HEK293 (cell line): ENCODE results near the gene CACNA1B.

Experiments
- CTCF ChIA-PET: fragments of 350-600 bp; formaldehyde crosslinking; extraction: SDS; loops from one replicate; lab custom pipeline; 2021; ENCODE audit warnings: antibody characterized with exemption; lab: Yijun Ruan, JAX
- POLR2A ChIA-PET: fragments of 300-600 bp; formaldehyde crosslinking; extraction: SDS; loops from one replicate; lab custom pipeline; 2020; ENCODE audit warnings: antibody characterized with exemption, inconsistent platforms; lab: Yijun Ruan, JAX
- H3K27ac ChIP-seq: fragments of 200-500 bp; sonication (Bioruptor generic); 2 replicates; pipeline ENCODE4 v1.5.1; 2014; ENCODE audit warnings: low read depth, low read length, control low read depth, inconsistent platforms; ENCODE audit errors: extremely low read depth
- H3K36me3 ChIP-seq, 2 experiments: fragments of 200-500 bp in 1 of 2; sonication (Bioruptor generic) in 1 of 2; 1 replicate in 1 of 2; 2 replicates in 1 of 2; pipeline ENCODE4 v1.5.1; 2014 to 2017; ENCODE audit warnings: inconsistent platforms in 2 of 2, low read length in 2 of 2; ENCODE audit not compliant: control insufficient read depth in 2 of 2, insufficient read depth in 1 of 2
- H3K4me1 ChIP-seq: fragments of 200-500 bp; sonication (Bioruptor generic); 2 replicates; pipeline ENCODE4 v1.5.1; 2014; ENCODE audit warnings: mild to moderate bottlenecking, low read length, inconsistent platforms; ENCODE audit not compliant: control insufficient read depth, insufficient read depth
- H3K4me3 ChIP-seq: 2 replicates; pipeline ENCODE4 v1.5.1; 2011; ENCODE audit warnings: low read depth, mild to moderate bottlenecking, control low read depth, low read length, moderate library complexity
- H3K9me3 ChIP-seq: fragments of 200-500 bp; sonication (Bioruptor generic); 2 replicates; pipeline ENCODE4 v1.5.1; 2014; ENCODE audit warnings: low read depth, low read length, inconsistent platforms; ENCODE audit not compliant: control insufficient read depth, insufficient read depth
- HOXD13 ChIP-seq: sonication (generic); formaldehyde crosslinking; IDR thresholded peaks from 2 replicates; pipeline ENCODE4 v1.8.0; 2022; ENCODE audit warnings: missing genetic modification reagents, borderline replicate concordance
- MEIS1 ChIP-seq: sonication (generic); formaldehyde crosslinking; IDR thresholded peaks from 2 replicates; pipeline ENCODE4 v1.8.1; 2022; ENCODE audit warnings: missing genetic modification reagents, mild to moderate bottlenecking, borderline replicate concordance
- SP7 ChIP-seq: fragments of 450-650 bp; formaldehyde crosslinking; IDR thresholded peaks from 2 replicates; pipeline ENCODE4 v1.5.1; 2016; ENCODE audit warnings: missing biosample characterization, missing genetic modification characterization
- WT1 ChIP-seq: fragments of 450-650 bp; formaldehyde crosslinking; IDR thresholded peaks from 2 replicates; pipeline ENCODE4 v1.5.1; 2016; ENCODE audit warnings: missing biosample characterization, missing genetic modification characterization
- YY1 ChIP-seq: fragments of 450-650 bp; formaldehyde crosslinking; IDR thresholded peaks from 2 replicates; pipeline ENCODE4 v1.5.1; 2018; ENCODE audit warnings: missing biosample characterization, missing genetic modification characterization
- ZBTB1 ChIP-seq: fragments of 450-650 bp; formaldehyde crosslinking; IDR thresholded peaks from 2 replicates; pipeline ENCODE4 v1.5.1; 2016; ENCODE audit warnings: missing biosample characterization, missing genetic modification characterization
- ZNF121 ChIP-seq: fragments of 450-650 bp; formaldehyde crosslinking; IDR thresholded peaks from 2 replicates; pipeline ENCODE4 v1.5.1; 2016; ENCODE audit warnings: missing biosample characterization, missing genetic modification characterization
- ZNF174 ChIP-seq: fragments of 450-650 bp; formaldehyde crosslinking; IDR thresholded peaks from 2 replicates; pipeline ENCODE4 v1.5.0; 2017; ENCODE audit warnings: missing biosample characterization, mild to moderate bottlenecking, missing genetic modification characterization
- ZNF214 ChIP-seq: fragments of 450-650 bp; formaldehyde crosslinking; IDR thresholded peaks from 2 replicates; pipeline ENCODE4 v1.5.1; 2017; ENCODE audit warnings: missing biosample characterization, mild to moderate bottlenecking, missing genetic modification characterization, borderline replicate concordance
- ZNF350 ChIP-seq: fragments of 450-650 bp; formaldehyde crosslinking; IDR thresholded peaks from 2 replicates; pipeline ENCODE4 v1.5.0; 2017; ENCODE audit warnings: missing biosample characterization, mild to moderate bottlenecking, missing genetic modification characterization
- ZNF423 ChIP-seq: fragments of 450-650 bp; formaldehyde crosslinking; IDR thresholded peaks from 2 replicates; pipeline ENCODE4 v1.5.1; 2016; ENCODE audit warnings: missing biosample characterization, missing genetic modification characterization
- ZNF600 ChIP-seq: fragments of 450-650 bp; formaldehyde crosslinking; IDR thresholded peaks from 2 replicates; pipeline ENCODE4 v1.5.1; 2016; ENCODE audit warnings: missing biosample characterization, missing genetic modification characterization
- ZNF664 ChIP-seq: fragments of 450-650 bp; formaldehyde crosslinking; IDR thresholded peaks from 2 replicates; pipeline ENCODE4 v1.5.1; 2016; ENCODE audit warnings: missing biosample characterization, missing genetic modification characterization
- ZNF677 ChIP-seq: fragments of 450-650 bp; IDR thresholded peaks from 2 replicates; pipeline ENCODE4 v1.5.0; 2018; ENCODE audit warnings: missing biosample characterization, mild to moderate bottlenecking, missing genetic modification characterization, moderate library complexity
- ZNF776 ChIP-seq: fragments of 450-650 bp; formaldehyde crosslinking; IDR thresholded peaks from 2 replicates; pipeline ENCODE4 v1.5.0; 2017; ENCODE audit warnings: missing biosample characterization, missing genetic modification characterization, borderline replicate concordance
- ZNF837 ChIP-seq: fragments of 450-650 bp; formaldehyde crosslinking; IDR thresholded peaks from 2 replicates; pipeline ENCODE4 v1.5.1; 2016; ENCODE audit warnings: missing biosample characterization, missing genetic modification characterization
- ZXDB ChIP-seq: fragments of 450-650 bp; formaldehyde crosslinking; IDR thresholded peaks from 2 replicates; pipeline ENCODE4 v1.5.1; 2016; ENCODE audit warnings: missing biosample characterization, missing genetic modification characterization
- TF ChIP-seq, protein P1 (sequence below): fragments of 450-650 bp; formaldehyde crosslinking; IDR thresholded peaks from 2 replicates; pipeline ENCODE4 v1.5.1; 2016; ENCODE audit warnings: missing biosample characterization, missing genetic modification characterization
- TF ChIP-seq, protein P2 (sequence below): fragments of 450-650 bp; formaldehyde crosslinking; IDR thresholded peaks from 2 replicates; pipeline ENCODE4 v1.5.1; 2016; ENCODE audit warnings: missing biosample characterization, missing genetic modification characterization
- TF ChIP-seq, protein P3 (sequence below): fragments of 450-650 bp; formaldehyde crosslinking; IDR thresholded peaks from 2 replicates; pipeline ENCODE4 v1.5.1; 2016; ENCODE audit warnings: missing biosample characterization, missing genetic modification characterization
- TF ChIP-seq, protein P4 (sequence below): fragments of 450-650 bp; formaldehyde crosslinking; IDR thresholded peaks from 2 replicates; pipeline ENCODE4 v1.5.1; 2016; ENCODE audit warnings: missing biosample characterization, missing genetic modification characterization
- TF ChIP-seq, protein P5 (sequence below): fragments of 450-650 bp; formaldehyde crosslinking; IDR thresholded peaks from 2 replicates; pipeline ENCODE4 v1.5.1; 2016; ENCODE audit warnings: missing biosample characterization, missing genetic modification characterization
- TF ChIP-seq, protein P6 (sequence below): fragments of 450-650 bp; formaldehyde crosslinking; IDR thresholded peaks from 2 replicates; pipeline ENCODE4 v1.5.1; 2016; ENCODE audit warnings: missing biosample characterization, missing genetic modification characterization, low read depth
- TF ChIP-seq, protein P7 (sequence below): fragments of 450-650 bp; formaldehyde crosslinking; IDR thresholded peaks from 2 replicates; pipeline ENCODE4 v1.5.1; 2016; ENCODE audit warnings: missing biosample characterization, missing genetic modification characterization

The CACNA1B gene

DNA sequence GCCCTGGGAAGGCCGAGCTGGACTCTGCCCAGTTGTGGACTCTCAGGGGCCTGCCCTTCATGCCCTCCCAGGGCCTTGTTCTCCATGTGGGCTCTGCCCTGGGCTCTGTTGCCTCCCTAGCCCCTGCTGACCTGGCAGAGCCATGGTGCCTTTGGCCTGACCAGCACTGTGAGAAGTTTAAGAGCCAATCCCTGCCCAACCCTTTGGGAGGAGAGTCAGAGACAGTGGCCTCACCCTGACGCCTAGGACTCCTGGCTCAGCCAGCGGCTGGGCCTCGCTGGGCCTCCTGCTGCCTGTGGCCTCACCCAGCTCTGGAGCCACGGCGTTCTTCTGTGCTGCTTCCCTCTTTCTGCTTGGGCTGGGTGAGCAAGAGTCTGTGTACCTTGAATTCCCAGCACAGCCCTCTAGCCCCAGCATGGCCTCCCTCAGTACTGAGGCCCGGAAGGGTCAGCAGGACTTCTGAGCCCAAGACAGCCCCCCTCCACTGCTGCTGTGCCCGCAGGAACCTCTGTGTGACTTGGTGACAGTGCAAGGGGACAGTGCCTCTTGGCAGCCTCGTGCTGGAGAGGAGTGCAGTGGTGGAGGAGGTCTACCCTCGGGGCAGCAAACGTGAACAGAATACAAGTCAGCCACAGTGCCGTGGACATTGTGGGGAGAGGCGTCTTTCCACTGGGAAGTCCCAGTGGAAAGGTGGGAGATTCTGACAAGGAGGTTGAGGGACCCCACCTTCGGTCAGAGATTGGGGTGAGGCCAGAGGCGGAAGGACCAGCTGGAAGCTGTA is 97.4 kb downstream of the CACNA1B start (continued):
- TF ChIP-seq, protein P1, sequence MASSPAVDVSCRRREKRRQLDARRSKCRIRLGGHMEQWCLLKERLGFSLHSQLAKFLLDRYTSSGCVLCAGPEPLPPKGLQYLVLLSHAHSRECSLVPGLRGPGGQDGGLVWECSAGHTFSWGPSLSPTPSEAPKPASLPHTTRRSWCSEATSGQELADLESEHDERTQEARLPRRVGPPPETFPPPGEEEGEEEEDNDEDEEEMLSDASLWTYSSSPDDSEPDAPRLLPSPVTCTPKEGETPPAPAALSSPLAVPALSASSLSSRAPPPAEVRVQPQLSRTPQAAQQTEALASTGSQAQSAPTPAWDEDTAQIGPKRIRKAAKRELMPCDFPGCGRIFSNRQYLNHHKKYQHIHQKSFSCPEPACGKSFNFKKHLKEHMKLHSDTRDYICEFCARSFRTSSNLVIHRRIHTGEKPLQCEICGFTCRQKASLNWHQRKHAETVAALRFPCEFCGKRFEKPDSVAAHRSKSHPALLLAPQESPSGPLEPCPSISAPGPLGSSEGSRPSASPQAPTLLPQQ (tag by site-specific recombination), result no peak
- TF ChIP-seq ZNF600 (tag by site-specific recombination) (no peak), ZNF350 (tag by site-specific recombination) (no peak), ZNF677 (tag by site-specific recombination) (no peak), ZNF423 (no peak), ZNF664 (no peak), ZNF837 (tag by site-specific recombination) (no peak), ZNF214 (tag by site-specific recombination) (no peak)
- TF ChIP-seq, protein P2, sequence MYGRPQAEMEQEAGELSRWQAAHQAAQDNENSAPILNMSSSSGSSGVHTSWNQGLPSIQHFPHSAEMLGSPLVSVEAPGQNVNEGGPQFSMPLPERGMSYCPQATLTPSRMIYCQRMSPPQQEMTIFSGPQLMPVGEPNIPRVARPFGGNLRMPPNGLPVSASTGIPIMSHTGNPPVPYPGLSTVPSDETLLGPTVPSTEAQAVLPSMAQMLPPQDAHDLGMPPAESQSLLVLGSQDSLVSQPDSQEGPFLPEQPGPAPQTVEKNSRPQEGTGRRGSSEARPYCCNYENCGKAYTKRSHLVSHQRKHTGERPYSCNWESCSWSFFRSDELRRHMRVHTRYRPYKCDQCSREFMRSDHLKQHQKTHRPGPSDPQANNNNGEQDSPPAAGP, result no peak
- TF ChIP-seq, protein P3, sequence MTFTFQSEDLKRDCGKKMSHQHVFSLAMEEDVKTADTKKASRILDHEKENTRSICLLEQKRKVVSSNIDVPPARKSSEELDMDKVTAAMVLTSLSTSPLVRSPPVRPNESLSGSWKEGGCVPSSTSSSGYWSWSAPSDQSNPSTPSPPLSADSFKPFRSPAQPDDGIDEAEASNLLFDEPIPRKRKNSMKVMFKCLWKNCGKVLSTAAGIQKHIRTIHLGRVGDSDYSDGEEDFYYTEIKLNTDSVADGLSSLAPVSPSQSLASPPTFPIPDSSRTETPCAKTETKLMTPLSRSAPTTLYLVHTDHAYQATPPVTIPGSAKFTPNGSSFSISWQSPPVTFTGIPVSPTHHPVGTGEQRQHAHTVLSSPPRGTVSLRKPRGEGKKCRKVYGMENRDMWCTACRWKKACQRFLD (tag by site-specific recombination), result no peak

DNA sequence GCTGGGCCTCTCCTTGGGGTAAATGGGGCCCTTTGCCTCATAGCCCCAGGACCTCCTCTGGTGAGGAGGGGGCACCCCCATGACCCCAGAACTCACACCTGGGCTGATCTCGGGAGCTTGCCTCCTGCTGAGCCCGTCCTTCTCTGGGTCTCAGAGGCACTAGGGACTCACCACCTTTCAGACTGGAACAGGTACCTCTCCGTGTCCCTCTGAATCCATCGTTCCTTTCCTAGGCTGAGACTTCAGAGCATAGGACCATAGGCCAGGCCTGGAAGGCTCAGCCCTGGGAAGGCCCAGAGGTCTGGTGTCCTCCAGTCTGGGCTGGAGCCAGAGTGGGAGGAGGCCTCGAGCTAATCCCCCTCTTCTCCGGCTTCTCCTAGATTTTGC is 97.9 kb downstream of the CACNA1B start:
- POLR2A ChIA-PET, result no interaction called here
- no peaks in the 10 kb centered on the region for H3K9me3 ChIP-seq
- no peak overlapping the region for H3K27ac ChIP-seq
- CTCF ChIA-PET, result no interaction called here
- TF ChIP-seq HOXD13 (CRISPR knock-in tag), result no peak
- TF ChIP-seq ZNF776, result no peak
- no peak for TF ChIP-seq ZNF121 (tag by site-specific recombination)
- TF ChIP-seq, protein P4, sequence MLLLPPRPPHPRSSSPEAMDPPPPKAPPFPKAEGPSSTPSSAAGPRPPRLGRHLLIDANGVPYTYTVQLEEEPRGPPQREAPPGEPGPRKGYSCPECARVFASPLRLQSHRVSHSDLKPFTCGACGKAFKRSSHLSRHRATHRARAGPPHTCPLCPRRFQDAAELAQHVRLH (tag by site-specific recombination), result no peak
- TF ChIP-seq, protein P5, sequence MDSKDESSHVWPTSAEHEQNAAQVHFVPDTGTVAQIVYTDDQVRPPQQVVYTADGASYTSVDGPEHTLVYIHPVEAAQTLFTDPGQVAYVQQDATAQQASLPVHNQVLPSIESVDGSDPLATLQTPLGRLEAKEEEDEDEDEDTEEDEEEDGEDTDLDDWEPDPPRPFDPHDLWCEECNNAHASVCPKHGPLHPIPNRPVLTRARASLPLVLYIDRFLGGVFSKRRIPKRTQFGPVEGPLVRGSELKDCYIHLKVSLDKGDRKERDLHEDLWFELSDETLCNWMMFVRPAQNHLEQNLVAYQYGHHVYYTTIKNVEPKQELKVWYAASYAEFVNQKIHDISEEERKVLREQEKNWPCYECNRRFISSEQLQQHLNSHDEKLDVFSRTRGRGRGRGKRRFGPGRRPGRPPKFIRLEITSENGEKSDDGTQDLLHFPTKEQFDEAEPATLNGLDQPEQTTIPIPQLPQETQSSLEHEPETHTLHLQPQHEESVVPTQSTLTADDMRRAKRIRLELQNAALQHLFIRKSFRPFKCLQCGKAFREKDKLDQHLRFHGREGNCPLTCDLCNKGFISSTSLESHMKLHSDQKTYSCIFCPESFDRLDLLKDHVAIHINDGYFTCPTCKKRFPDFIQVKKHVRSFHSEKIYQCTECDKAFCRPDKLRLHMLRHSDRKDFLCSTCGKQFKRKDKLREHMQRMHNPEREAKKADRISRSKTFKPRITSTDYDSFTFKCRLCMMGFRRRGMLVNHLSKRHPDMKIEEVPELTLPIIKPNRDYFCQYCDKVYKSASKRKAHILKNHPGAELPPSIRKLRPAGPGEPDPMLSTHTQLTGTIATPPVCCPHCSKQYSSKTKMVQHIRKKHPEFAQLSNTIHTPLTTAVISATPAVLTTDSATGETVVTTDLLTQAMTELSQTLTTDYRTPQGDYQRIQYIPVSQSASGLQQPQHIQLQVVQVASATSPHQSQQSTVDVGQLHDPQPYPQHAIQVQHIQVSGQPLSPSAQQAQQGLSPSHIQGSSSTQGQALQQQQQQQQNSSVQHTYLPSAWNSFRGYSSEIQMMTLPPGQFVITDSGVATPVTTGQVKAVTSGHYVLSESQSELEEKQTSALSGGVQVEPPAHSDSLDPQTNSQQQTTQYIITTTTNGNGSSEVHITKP (tag by site-specific recombination), result no peak
- no peak for TF ChIP-seq ZNF174 (tag by site-specific recombination)
- TF ChIP-seq WT1 (tag by site-specific recombination), result no peak
- TF ChIP-seq ZXDB (tag by site-specific recombination), result no peak
- TF ChIP-seq, protein P6, sequence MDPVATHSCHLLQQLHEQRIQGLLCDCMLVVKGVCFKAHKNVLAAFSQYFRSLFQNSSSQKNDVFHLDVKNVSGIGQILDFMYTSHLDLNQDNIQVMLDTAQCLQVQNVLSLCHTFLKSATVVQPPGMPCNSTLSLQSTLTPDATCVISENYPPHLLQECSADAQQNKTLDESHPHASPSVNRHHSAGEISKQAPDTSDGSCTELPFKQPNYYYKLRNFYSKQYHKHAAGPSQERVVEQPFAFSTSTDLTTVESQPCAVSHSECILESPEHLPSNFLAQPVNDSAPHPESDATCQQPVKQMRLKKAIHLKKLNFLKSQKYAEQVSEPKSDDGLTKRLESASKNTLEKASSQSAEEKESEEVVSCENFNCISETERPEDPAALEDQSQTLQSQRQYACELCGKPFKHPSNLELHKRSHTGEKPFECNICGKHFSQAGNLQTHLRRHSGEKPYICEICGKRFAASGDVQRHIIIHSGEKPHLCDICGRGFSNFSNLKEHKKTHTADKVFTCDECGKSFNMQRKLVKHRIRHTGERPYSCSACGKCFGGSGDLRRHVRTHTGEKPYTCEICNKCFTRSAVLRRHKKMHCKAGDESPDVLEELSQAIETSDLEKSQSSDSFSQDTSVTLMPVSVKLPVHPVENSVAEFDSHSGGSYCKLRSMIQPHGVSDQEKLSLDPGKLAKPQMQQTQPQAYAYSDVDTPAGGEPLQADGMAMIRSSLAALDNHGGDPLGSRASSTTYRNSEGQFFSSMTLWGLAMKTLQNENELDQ (tag by site-specific recombination), result no peak
- TF ChIP-seq ZBTB1 (tag by site-specific recombination), result no peak
- no peak for TF ChIP-seq SP7 (tag by site-specific recombination)
- TF ChIP-seq MEIS1 (CRISPR knock-in tag), result no peak
- TF ChIP-seq YY1, result no peak
- TF ChIP-seq, protein P7, sequence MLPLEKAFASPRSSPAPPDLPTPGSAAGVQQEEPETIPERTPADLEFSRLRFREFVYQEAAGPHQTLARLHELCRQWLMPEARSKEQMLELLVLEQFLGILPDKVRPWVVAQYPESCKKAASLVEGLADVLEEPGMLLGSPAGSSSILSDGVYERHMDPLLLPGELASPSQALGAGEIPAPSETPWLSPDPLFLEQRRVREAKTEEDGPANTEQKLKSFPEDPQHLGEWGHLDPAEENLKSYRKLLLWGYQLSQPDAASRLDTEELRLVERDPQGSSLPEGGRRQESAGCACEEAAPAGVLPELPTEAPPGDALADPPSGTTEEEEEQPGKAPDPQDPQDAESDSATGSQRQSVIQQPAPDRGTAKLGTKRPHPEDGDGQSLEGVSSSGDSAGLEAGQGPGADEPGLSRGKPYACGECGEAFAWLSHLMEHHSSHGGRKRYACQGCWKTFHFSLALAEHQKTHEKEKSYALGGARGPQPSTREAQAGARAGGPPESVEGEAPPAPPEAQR (tag by site-specific recombination), result no peak
- no peaks in the 10 kb centered on the region for H3K36me3 ChIP-seq
- no peak overlapping the region for H3K4me3 ChIP-seq
- no peaks in the 10 kb centered on the region for H3K4me1 ChIP-seq
